HuH-7 (cell line): ENCODE measurements around the gene KRR1.
"Not testable (repeated sequence)": the region's sequence is repeated elsewhere in the genome, so short reads cannot be mapped to it uniquely, and the experiment has no call there.

ENCODE experiments used
- DNase-seq: peaks from one replicate; pipeline ENCODE4 v3.0.0; 2011; ENCODE audit warnings: low spot score

KRR1 gene

DNA sequence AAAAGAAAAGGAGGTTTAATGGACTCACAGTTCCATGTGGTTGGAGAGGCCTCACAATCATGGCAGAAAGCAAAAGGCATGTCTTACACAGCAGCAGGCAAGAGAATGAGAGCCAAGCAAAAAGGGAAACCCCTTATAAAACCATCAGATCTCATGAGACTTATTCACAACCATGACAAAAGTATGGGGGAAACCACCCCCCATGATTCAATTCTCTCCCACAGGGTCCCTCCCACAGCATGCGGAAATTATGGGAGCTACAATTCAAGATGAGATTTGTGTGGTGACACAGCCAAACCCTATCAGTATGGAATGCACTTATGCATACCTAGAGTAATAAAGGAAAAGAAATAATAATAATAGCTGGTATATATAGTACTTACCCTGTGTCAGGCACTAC lies 35.3 kb downstream of the KRR1 start:
- no peak for DNase-seq

GRCh38 chr12:75474116-75474515 lies 37.3 kb downstream of the KRR1 start:
- no peak for DNase-seq

DNA sequence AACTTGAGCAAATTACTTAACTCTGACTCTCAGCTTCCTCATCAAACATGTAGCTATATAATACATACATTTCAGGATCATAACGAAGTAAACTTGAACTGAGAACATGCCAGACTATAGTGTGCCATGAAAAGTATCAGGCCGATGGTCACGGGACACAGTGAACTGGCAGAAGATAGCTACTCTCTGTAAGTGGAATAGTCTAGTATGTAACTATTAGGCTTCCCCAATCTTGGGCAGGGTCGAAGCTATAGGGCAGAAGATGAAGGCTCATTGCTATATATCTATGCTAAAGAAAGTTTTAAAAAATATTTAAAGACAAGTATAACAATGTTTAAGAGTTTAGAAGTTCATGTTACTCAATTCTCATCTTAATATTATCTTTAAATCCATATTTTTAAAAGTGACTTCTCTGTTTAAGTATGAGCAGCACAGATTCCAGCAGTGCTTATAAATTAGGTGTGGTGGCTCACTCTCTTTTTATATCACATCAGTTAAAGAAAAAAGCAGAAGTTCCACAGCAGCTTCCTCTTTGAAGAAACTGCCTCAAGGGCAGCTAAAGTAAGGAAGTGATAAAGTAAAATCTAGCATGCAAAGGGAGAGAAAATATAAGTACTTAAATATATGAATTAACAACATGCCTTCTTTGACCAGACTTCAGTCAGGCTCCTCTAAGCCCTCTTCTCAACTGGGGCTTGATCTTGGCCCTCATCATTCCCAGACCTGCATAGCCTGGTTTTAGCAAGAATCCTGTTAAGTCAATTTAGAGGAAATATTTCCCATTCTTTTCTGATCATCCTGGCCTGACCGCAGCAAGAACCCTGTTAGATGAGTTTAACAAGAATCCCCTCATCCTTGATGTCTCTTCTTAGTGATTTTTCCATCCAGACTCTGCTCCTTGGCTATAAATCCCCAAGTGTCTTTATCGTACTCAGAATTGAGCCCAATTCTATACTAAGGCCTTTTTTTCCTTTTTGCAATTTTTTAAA lies 39.2 kb downstream of the KRR1 start:
- no peak for DNase-seq

DNA sequence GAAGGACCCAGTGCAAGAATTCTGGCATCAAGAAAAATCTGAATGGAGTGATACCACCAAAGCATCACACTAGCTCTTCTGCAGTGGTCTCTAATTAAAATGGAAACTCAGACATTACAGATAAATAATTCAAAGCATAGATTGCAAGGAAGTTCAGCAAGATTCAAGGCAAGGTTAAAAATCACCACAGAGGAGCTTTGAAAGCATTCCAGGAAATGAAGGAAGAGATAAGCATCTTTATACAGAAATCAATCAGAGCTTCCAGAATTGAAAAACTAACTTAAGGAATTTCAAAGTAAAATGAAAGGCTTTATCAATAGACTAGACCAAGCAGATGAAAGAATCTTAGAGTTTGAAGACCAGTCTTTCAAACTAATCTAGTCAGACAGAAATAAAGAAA lies 51.2 kb downstream of the KRR1 start:
- no peak for DNase-seq

DNA sequence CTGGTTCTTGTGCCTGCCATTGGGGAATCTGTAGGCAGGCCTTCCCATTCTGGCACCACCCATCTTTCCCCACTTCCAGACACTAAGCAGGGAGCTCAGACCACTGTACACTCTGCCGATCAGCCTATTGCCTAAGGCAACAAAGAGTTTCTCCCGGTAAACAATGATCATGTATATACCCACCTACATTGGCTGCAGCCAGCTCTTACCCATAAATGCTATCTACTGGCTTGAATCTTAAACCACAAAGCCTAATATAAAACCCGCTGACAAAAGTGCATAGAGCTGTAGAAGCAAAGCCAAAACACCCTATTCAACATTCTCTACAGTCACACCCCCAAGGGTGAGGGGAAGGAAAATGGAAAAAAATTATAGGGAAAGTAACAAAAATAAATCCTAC lies 51.7 kb downstream of the KRR1 start:
- no peak for DNase-seq

DNA sequence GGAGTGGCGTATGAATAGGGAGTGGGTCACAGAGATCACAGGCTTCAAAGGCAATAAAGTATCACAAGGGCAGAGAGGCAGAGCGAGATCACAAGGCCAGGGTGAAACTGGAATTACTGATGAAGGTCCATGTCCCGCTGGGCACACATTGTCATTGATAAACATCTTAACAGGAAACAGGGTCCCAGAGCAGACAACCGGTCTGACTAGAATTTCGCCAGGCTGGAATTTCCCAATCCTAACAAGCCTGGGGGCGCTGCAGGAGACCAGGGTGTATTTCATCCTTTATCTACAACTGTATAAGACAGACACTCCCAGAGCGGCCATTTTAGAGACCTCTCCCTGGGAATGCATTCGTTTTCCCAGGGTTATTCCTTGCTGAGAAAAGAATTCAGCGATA lies 53.5 kb downstream of the KRR1 start:
- not testable (repeated sequence) for DNase-seq

DNA sequence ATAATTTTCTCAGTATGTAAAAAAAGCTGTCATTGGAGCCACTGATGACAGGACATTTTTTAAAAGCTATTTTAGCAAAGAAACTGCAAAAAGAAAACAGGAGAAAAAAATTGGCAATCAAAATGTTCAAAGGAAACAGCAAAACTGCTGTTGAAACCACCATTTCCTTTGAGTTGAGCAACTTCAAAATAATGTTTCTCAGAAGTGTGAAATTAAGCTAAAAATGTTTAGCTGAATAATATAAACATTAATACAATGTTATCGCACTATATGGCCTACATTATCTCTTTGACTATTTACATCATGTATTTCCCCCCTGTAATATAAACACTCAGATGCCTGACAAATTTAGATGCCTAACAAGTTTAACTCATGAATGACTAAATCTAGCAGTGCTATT lies 54.2 kb downstream of the KRR1 start:
- no peak for DNase-seq

DNA sequence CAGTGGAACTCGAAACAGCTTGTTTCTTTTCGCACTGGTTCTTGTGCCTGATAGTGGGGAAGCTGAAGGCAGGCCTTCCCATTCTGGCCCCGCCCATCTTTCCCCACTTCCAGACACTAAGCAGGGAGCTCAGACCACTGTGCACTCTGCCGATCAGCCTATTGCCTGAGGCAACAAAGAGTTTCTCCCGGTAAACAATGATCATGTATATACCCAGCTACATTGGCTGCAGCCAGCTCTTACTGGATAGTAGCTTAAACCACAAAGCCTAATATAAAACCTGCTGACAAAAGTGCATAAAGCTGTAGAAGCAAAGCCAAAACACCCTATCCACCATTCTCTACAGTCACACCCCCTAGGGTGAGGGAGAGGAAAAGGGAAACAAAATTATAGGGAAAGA lies 55.6 kb downstream of the KRR1 start:
- DNase-seq, result no peak

DNA sequence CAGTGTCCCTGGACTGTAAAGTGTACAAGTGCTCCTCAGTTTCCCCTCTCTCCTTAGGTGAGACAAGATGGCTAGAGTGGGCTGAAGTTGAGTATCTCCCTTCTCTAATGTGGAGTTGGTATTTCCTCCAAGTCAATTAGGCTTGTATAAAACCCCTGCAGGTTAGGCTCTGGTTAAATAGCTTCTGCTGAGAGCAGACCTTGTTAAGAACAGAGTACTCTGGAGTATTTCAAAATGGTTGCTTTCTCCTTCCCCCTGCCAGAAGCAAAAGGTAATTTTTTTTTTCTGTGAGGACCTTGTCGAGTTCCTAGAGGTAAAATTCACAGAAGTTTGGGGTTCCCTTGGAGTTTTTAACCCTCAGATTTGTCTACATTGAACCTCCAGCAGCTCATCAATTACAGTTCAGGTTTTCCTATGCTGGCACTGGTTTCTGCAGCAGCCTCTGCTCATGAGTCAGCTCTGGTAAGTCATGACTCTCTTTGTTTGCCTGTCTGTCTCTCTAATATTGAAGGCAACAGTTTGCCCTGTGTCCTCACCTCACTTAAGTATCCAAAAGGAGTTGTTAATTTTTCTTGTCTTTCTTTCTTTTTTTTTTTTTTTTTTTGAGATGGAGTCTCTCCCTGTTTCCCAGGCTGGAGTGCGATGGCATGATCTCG lies 58.6 kb downstream of the KRR1 start:
- DNase-seq, result no peak

GRCh38 chr12:75447691-75448393 lies 63.6 kb downstream of the KRR1 start:
- DNase-seq, result no peak

DNA sequence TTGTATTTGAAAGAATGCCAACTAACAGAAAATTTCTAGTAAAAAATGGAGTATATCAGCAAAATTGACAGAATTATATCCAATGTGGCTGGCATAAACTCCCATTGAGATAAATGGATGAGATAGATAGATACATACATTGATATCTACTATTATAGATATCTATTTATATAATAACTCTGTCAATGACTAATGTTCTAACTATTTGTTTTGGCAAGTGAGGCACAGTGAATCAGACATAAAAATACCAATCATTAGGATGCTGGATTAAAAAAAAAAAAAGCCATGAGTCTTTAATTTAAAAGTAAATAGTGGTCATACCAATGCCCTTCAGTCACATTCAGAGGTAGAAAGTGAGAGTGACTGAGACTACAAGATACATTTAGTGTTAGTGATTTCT lies 64.6 kb downstream of the KRR1 start:
- no peak for DNase-seq

- not testable (repeated sequence) for DNase-seq
These were observed 66.3 kb downstream of the KRR1 start for GRCh38 chr12:75445137-75445507.

GRCh38 chr12:75444429-75445136 lies 66.8 kb downstream of the KRR1 start:
- no peak for DNase-seq

GRCh38 chr12:75443709-75444108 lies 67.7 kb downstream of the KRR1 start:
- no peak for DNase-seq

DNA sequence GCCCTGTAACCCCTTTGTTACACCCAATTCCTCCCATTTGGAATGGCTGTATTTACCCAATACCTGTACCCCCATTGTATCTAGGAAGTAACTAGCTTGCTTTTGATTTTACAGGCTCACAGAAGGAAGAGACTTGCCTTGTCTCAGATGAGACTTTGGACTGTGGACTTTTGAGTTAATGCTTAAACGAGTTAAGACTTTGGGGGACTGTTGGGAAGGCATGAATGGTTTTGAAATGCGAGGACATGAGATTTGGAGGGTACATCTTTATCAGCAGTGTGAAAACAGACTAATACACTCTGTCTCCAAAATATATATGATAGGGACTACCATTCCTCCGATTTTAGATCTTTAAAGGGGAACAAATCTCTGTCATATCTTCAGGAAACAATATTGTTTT lies 69.0 kb downstream of the KRR1 start:
- not testable (repeated sequence) for DNase-seq

DNA sequence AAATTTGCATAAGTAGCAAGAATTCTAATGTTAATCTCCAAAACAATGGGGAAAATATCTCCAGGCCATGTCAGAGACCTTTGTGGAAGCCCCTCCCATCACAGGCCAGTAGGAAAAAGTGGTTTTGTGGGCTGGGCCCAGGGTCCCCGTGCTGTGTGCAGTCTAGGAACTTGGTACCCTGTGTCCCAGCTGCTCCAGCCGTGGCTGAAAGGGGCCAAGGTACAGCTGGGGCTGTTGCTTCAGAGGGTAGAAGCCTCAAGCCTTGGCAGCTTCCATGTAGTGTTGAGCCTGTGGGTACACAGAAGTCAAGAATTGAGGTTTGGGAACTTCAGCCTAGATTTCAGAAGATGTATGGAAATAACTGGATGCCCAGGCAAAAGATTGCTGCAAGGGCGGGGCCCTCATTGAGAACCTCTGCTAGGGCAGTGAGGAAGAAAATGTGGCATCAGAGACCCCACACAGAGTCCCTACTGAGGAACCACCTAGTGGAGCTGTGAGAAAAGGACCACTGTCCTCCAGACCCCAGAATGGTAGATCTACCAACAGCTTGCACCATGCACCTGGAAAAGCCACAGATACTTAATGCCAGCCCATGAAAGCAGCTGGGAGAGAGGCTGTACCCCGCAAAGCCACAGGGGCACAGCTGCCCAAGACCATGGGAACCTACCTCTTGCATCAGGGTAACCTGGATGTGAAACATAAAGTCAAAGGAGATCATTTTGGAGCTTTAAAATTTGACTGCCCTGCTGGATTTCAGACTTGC lies 69.5 kb downstream of the KRR1 start:
- DNase-seq, result not testable (repeated sequence)
